Measurements from ENCODE around the gene PRODH2.

The PRODH2 gene

GRCh38 chr19:35786299-35787160 lies 26.1 kb downstream of the PRODH2 start:
- TF ChIP-seq, protein P1, sequence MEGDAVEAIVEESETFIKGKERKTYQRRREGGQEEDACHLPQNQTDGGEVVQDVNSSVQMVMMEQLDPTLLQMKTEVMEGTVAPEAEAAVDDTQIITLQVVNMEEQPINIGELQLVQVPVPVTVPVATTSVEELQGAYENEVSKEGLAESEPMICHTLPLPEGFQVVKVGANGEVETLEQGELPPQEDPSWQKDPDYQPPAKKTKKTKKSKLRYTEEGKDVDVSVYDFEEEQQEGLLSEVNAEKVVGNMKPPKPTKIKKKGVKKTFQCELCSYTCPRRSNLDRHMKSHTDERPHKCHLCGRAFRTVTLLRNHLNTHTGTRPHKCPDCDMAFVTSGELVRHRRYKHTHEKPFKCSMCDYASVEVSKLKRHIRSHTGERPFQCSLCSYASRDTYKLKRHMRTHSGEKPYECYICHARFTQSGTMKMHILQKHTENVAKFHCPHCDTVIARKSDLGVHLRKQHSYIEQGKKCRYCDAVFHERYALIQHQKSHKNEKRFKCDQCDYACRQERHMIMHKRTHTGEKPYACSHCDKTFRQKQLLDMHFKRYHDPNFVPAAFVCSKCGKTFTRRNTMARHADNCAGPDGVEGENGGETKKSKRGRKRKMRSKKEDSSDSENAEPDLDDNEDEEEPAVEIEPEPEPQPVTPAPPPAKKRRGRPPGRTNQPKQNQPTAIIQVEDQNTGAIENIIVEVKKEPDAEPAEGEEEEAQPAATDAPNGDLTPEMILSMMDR (IDR thresholded peaks at IDR 0.05; ENCODE audit: low read length): no peak
- TF ChIP-seq EZH2 (IDR thresholded peaks at IDR 0.05; ENCODE audit: borderline replicate concordance, low read length): no peak
- H3F3A ChIP-seq (ENCODE audit: insufficient read depth, low read length): no peaks in the 10 kb centered on the region; the same call in 1 of the 2 replicates
- H3K9me3 ChIP-seq (ENCODE audit: low read length): no peaks in the 10 kb centered on the region
- H3K4me3 ChIP-seq (ENCODE audit: low read depth, low read length, poor library complexity, severe bottlenecking): no peak overlapping the region
- no peak overlapping the region for H3K4me2 ChIP-seq (ENCODE audit: low read length)
- H3K9me2 ChIP-seq (ENCODE audit: low read depth, low read length): no peaks in the 10 kb centered on the region
- H3K36me3 ChIP-seq (ENCODE audit: insufficient read depth, low read length): peaks cover 16% of the 10 kb centered on the region
- no peak overlapping the region for H3K9ac ChIP-seq (ENCODE audit: low read length)
- H4K20me1 ChIP-seq (ENCODE audit: insufficient read depth, low read length): no peaks in the 10 kb centered on the region
- no peaks in the 10 kb centered on the region for H3K79me2 ChIP-seq (ENCODE audit: insufficient read depth, low read length)
- no peaks in the 10 kb centered on the region for H3K27me3 ChIP-seq (ENCODE audit: insufficient read depth, low read length)
- H3K27ac ChIP-seq (ENCODE audit: low read depth, low read length, poor library complexity, severe bottlenecking): no peak overlapping the region
- no peaks in the 10 kb centered on the region for H3K4me1 ChIP-seq (ENCODE audit: insufficient read depth, low read length, severe bottlenecking)
- H2AFZ ChIP-seq (ENCODE audit: low read length): no peak overlapping the region

DNA sequence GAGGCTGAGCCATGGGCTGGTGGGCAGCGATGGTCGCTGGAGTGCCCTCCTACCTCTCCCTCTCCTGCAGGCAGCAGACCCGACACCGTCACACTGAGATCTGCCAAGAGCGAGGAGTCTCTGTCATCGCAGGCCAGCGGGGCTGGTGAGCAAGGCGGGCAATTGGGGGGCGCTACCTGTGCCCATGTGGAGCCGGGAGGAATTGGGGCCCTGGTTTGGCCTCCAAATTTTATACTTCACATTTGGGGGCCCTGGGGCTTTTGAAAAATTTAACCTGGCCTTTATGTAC lies 27.4 kb downstream of the PRODH2 start:
- no peaks in the 10 kb centered on the region; the same call in 1 of the 2 replicates for H3F3A ChIP-seq (ENCODE audit: insufficient read depth, low read length)
- H2AFZ ChIP-seq (ENCODE audit: low read length): no peak overlapping the region
- H3K9ac ChIP-seq (ENCODE audit: low read length): no peak overlapping the region
- no peaks in the 10 kb centered on the region for H4K20me1 ChIP-seq (ENCODE audit: insufficient read depth, low read length)
- no peaks in the 10 kb centered on the region for H3K79me2 ChIP-seq (ENCODE audit: insufficient read depth, low read length)
- H3K4me1 ChIP-seq (ENCODE audit: insufficient read depth, low read length, severe bottlenecking): no peaks in the 10 kb centered on the region
- TF ChIP-seq EZH2 (IDR thresholded peaks at IDR 0.05; ENCODE audit: borderline replicate concordance, low read length): no peak
- TF ChIP-seq, protein P1 (IDR thresholded peaks at IDR 0.05; ENCODE audit: low read length): no peak
- no peak overlapping the region for H3K4me2 ChIP-seq (ENCODE audit: low read length)
- peaks cover 16% of the 10 kb centered on the region for H3K36me3 ChIP-seq (ENCODE audit: insufficient read depth, low read length)
- no peak overlapping the region for H3K27ac ChIP-seq (ENCODE audit: low read depth, low read length, poor library complexity, severe bottlenecking)
- no peaks in the 10 kb centered on the region for H3K9me2 ChIP-seq (ENCODE audit: low read depth, low read length)
- H3K9me3 ChIP-seq (ENCODE audit: low read length): no peaks in the 10 kb centered on the region
- no peaks in the 10 kb centered on the region for H3K27me3 ChIP-seq (ENCODE audit: insufficient read depth, low read length)
- H3K4me3 ChIP-seq (ENCODE audit: low read depth, low read length, poor library complexity, severe bottlenecking): no peak overlapping the region

DNA sequence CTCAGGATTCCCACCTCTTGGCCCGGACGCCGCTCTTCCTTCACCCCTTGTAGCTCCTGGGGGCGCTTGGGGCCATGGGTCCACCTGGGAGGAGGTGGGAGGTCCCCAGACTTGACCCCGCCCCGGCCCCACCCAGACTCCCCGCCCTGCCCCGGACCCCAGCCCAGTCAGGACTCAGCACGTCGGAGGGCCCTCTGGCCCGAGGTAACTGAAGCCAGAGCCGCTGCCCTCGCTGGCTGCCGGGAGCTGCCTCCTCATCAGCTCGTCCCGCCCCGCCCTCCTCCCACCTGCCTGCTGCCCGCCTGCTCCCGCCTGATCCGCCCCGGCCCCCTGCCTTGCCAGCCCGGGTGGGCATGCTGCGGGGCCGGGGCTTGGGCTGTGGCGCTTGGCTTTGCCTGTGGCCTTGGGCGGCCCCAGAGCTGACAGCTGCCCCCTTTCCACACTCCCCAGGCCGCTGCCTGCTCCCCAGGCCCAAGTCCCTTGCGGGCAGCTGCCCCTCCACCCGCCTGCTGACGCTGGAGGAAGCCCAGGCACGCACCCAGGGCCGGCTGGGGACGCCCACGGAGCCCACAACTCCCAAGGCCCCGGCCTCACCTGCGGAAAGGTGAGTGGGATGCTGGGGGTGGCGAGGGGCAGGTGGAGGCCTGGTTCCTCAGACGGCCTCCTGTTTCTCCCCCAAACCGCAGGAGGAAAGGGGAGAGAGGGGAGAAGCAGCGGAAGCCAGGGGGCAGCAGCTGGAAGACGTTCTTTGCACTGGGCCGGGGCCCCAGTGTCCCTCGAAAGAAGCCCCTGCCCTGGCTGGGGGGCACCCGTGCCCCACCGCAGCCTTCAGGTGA lies 27.9 kb downstream of the PRODH2 start:
- H3K36me3 ChIP-seq (ENCODE audit: insufficient read depth, low read length): peaks cover 16% of the 10 kb centered on the region

More for the DNA sequence above, 27.9 kb downstream of the PRODH2 start:
- H3K4me2 ChIP-seq (ENCODE audit: low read length): no peak overlapping the region
- H3K4me3 ChIP-seq (ENCODE audit: low read depth, low read length, poor library complexity, severe bottlenecking): no peak overlapping the region
- H3K9me3 ChIP-seq (ENCODE audit: low read length): no peaks in the 10 kb centered on the region
- H3K27me3 ChIP-seq (ENCODE audit: insufficient read depth, low read length): no peaks in the 10 kb centered on the region
- no peaks in the 10 kb centered on the region for H4K20me1 ChIP-seq (ENCODE audit: insufficient read depth, low read length)
- no peak for TF ChIP-seq EZH2 (IDR thresholded peaks at IDR 0.05; ENCODE audit: borderline replicate concordance, low read length)
- TF ChIP-seq, protein P1 (IDR thresholded peaks at IDR 0.05; ENCODE audit: low read length): no peak
- no peak overlapping the region for H3K27ac ChIP-seq (ENCODE audit: low read depth, low read length, poor library complexity, severe bottlenecking)
- no peak overlapping the region for H2AFZ ChIP-seq (ENCODE audit: low read length)
- H3K79me2 ChIP-seq (ENCODE audit: insufficient read depth, low read length): no peaks in the 10 kb centered on the region
- no peak overlapping the region for H3K9ac ChIP-seq (ENCODE audit: low read length)
- H3K9me2 ChIP-seq (ENCODE audit: low read depth, low read length): no peaks in the 10 kb centered on the region
- no peaks in the 10 kb centered on the region for H3K4me1 ChIP-seq (ENCODE audit: insufficient read depth, low read length, severe bottlenecking)
- H3F3A ChIP-seq (ENCODE audit: insufficient read depth, low read length): no peaks in the 10 kb centered on the region; the same call in 1 of the 2 replicates

All from OCI-LY1 (cell line).